SK-N-MC (cell line): ENCODE measurements around the gene C16orf96.

Experiments
- DNase-seq: peaks from one replicate; pipeline ENCODE4 v3.0.0-alpha.2; 2011; ENCODE audit warnings: low read depth, low spot score
- H3K27ac ChIP-seq: fragments of 200-600 bp; sonication (generic); 2 replicates; pipeline ENCODE4 v1.5.1; 2016; ENCODE audit warnings: mixed run types
- H3K36me3 ChIP-seq: fragments of 200-600 bp; sonication (generic); 2 replicates; pipeline ENCODE4 v1.6.1; 2017; ENCODE audit warnings: antibody characterized with exemption, low read length, mixed read lengths; ENCODE audit not compliant: insufficient read depth
- H3K4me3 ChIP-seq: fragments of 200-600 bp; sonication (generic); 2 replicates; pipeline ENCODE4 v1.5.1; 2016
- H3K9ac ChIP-seq: fragments of 200-600 bp; sonication (generic); 2 replicates; pipeline ENCODE4 v1.8.0; 2017; ENCODE audit warnings: mixed run types, mixed read lengths; ENCODE audit not compliant: insufficient read length
- H3K9me3 ChIP-seq: fragments of 200-600 bp; sonication (generic); 2 replicates; pipeline ENCODE4 v1.6.1; 2017; ENCODE audit warnings: low read depth, mild to moderate bottlenecking, antibody characterized with exemption, low read length, moderate library complexity, mixed read lengths
- EZH2 ChIP-seq: fragments of 200-600 bp; sonication (generic); IDR thresholded peaks from one replicate; pipeline ENCODE4 v1.6.1; 2017; ENCODE audit warnings: antibody characterized with exemption
- FOXP2 ChIP-seq: optimal IDR thresholded peaks from 2 replicates; pipeline ENCODE3; 2011; ENCODE audit warnings: mild to moderate bottlenecking, moderate library complexity; ENCODE audit not compliant: insufficient read depth; ENCODE audit errors: extremely low read length, control extremely low read depth
- POLR2AphosphoS5 ChIP-seq: IDR thresholded peaks from 2 replicates; pipeline ENCODE4 v1.6.1; 2012; ENCODE audit warnings: mild to moderate bottlenecking, low read depth, low read length, borderline replicate concordance

The C16orf96 gene

DNA sequence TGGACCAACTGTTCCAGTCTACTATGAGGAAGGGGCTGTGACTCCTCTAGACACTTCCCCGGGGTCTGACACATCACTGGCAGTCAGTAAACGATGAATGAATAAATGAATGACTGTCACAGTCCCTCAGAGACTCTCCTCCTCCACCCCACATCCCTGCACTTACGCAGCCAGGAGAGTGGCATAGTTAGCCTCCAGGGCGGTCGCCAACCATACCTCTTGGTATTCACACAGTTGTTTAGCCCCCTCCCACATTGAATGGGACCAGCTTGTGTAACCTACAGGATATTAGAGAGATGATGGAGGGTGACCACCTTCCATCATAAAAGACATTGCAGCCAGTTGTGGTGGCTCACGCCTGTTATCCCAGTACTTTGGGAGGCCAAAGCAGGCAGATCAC, 32.8 kb downstream of the C16orf96 start:
- TF ChIP-seq POLR2AphosphoS5 = no peak
- TF ChIP-seq FOXP2 = no peak
- no peak for TF ChIP-seq EZH2
- no peak for DNase-seq
- H3K27ac ChIP-seq = no peak overlapping the region
- H3K36me3 ChIP-seq = no peaks in the 10 kb centered on the region
- H3K9me3 ChIP-seq = no peaks in the 10 kb centered on the region
- no peak overlapping the region for H3K9ac ChIP-seq
- H3K4me3 ChIP-seq = no peak overlapping the region

DNA sequence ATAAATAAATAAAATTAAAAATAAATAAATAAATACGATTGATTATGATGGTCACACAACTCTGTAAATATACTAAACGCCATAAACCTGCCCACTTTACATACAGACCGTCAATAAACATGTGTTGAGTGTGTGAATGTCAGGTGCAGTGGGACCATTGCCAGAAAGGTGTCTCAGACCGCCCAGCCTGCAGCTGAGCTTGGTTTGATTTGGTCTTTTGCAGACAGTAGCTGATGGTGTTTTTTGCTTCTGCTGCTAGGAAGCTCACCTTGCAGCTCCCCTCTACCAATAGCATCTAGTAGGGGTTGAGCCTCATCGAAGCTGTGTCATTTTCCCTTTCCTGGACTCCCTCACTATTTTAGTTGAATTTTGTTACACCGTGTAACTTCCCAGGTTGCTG, 35.1 kb downstream of the C16orf96 start:
- DNase-seq = no peak
- no peak overlapping the region for H3K27ac ChIP-seq
- H3K9ac ChIP-seq = no peak overlapping the region
- H3K9me3 ChIP-seq = no peaks in the 10 kb centered on the region
- H3K36me3 ChIP-seq = no peaks in the 10 kb centered on the region
- TF ChIP-seq EZH2 = no peak
- no peak for TF ChIP-seq FOXP2
- TF ChIP-seq POLR2AphosphoS5 = no peak
- H3K4me3 ChIP-seq = no peak overlapping the region

DNA sequence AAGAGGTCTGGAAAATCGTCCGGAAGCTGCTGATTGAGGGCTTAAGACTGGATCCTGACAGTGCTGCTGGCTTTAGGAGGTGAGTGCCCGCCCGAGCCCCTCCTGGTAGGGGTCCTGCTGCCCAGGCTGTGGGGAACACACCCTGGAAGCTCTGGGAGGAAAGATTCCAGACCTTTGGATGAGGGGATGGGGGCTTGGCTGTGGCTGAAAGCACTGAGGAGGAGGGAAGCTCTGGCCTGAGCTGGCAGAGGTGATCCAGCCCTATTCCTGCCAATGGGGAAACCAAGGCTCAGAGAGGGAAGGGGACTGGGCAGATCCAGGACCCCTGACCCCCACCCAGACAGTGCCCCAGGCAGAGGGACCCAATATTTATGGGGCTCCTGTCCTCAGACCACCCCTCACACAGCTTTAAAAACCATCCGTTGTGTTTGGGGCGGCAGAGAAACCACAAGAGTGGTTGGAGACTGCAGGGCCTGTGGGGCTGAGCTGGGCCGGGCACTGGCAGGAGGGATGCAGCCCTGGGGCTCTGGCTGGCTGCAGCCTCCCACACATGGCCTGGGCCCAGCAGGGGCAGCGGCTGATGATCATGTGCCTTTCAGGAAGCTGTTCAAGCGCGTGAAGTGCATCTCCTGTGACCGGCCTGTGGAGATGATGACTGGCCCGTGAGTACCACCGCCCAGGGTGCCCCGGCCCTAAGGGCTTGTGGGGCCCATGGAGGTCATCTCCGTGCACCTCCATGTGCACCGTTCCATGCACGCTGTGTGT, 35.7 kb downstream of the C16orf96 start:
- no peaks in the 10 kb centered on the region for H3K36me3 ChIP-seq
- H3K27ac ChIP-seq = no peak overlapping the region
- no peak for DNase-seq
- H3K9ac ChIP-seq = no peak overlapping the region
- no peak for TF ChIP-seq FOXP2
- no peak for TF ChIP-seq EZH2
- TF ChIP-seq POLR2AphosphoS5 = no peak
- H3K9me3 ChIP-seq = no peaks in the 10 kb centered on the region
- no peak overlapping the region for H3K4me3 ChIP-seq

DNA sequence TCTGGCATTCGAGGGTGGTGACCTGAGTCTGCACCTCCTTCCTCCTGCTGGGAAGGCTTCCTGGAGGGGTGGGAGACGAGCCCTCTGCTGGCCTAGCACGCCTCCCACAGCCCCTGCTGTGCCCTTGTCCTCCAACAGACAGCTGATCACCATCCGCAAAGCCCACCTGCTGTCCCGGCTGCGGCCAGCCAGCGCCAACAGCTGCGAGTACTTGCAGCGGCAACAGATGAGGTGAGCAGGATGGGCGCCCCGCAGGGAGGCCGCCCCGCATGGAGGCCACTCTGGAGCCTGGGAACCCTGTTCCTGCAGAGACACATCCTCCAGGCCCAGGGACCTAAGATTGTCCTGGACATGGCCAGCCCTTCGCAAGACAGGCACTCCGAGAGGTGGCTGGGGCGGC, 36.9 kb downstream of the C16orf96 start:
- no peak overlapping the region for H3K9ac ChIP-seq
- H3K9me3 ChIP-seq = no peaks in the 10 kb centered on the region
- no peak overlapping the region for H3K27ac ChIP-seq
- TF ChIP-seq FOXP2 (no peak), EZH2 (no peak), POLR2AphosphoS5 (no peak)
- no peak for DNase-seq
- H3K36me3 ChIP-seq = no peaks in the 10 kb centered on the region
- H3K4me3 ChIP-seq = no peak overlapping the region

DNA sequence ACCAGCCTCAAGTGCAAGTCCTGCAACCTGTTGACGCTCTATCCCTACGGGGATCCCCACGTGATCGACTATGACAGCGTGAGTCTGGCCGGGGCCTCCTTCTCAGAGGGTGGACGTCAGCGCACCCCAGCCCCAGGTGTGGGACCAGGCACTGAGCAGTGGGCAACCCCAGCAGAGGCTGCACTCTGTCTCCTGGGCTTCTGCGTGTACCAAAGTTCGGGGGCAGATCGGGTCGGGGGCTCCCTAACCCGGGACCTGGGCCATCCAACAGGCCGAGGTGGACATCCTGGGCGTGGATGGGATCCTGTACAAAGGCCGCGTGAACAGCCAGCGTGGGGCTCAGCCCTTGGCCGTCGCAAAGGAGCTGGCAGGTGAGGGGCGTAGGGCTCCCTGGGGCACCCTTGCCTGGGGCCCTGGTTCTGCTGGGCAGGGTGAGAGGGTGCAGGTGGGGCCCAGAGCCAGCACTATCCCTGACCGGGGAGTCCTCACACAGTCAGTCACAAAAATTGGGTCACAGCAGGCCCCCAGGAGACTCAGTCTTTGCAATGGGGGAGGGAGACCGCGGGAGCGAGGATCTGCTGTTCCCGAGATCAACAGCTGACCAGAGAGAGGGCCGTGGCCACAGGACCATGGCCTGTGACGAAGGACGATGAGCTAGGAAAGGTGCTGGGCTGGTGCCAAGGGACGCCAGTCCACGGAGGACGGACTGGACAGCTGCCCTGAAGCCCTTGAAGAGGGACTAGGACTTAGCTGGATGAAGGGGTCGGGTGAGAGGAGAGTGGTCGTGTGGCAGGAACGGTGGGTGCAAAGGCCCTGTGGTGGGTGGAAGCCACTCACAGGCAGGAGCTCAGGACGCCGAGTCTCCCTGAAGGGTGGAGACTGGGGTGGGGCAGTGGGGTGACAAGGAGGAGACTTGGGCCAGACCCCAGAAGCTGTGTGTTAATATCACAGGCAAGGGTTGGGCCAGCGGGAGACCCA, 38.6 kb downstream of the C16orf96 start:
- Histone ChIP-seq H3K4me3 (no peak overlapping the region), H3K36me3 (no peaks in the 10 kb centered on the region), H3K9ac (no peak overlapping the region), H3K27ac (no peak overlapping the region), H3K9me3 (no peaks in the 10 kb centered on the region)
- TF ChIP-seq FOXP2 (no peak), POLR2AphosphoS5 (no peak), EZH2 (no peak)
- DNase-seq = no peak

DNA sequence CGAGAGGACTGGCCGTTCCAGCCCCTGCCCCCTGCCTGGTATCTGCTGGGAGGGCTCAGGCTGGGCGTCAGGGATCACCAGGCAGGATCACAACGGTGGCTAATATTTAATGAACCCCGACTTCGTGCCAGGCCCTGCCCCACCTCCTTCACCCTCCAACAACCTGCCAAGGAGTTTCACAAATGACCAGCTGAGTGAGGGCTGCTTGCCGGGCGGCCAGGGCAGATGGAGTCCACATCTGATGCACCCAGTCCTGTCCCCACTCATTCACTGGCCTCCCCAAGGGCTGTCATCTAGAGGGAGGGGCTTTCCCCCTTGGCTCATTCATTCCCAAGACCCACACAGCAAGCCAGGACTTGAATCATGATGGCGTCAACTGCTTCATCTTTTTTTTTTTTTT, 41.0 kb downstream of the C16orf96 start:
- TF ChIP-seq POLR2AphosphoS5 = no peak
- TF ChIP-seq FOXP2 = no peak
- TF ChIP-seq EZH2 = no peak
- H3K36me3 ChIP-seq = no peaks in the 10 kb centered on the region
- H3K4me3 ChIP-seq = no peak overlapping the region
- H3K9me3 ChIP-seq = no peaks in the 10 kb centered on the region
- no peak for DNase-seq
- H3K9ac ChIP-seq = no peak overlapping the region
- no peak overlapping the region for H3K27ac ChIP-seq

DNA sequence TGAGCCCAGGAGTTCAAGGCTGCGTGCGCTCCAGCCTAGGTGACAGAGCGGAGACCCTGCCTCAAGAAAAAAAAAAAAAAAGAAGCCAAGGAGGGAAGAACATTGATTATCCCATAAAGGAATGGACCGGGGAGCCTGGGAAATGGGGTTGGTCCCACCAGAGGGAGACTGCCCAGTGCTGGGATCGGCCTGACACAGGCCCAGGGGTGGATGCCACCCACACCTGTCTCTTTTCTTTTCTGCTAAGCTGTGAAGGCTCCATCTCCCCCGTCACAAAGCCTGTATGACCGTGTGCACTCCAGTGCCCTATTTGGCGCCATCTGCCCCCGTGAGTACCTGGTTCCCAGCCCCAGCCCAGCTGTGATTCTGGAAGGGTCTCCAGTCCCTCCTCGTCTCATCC, 42.9 kb downstream of the C16orf96 start:
- TF ChIP-seq FOXP2 (no peak), POLR2AphosphoS5 (no peak), EZH2 (no peak)

DNA sequence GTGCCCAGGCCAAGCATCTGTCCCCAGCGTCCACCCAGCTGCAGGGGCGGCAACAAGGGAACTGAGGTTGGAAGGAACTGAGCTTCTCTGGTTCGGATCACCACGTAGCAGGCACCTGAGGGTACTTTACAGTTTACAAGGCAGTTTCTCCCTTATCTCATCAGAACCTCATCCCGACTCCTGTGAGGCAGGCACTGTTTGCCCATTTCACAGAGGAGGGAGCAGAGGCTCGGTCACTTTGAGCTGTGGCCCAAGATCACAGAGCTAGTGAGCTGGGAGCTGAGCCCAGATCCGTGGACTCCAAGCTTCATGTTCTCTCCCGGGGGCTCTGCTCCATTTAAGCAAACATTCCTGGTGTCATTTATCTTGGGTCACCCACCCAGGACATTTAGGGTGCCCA, 43.4 kb downstream of the C16orf96 start:
- TF ChIP-seq POLR2AphosphoS5 (no peak), FOXP2 (no peak), EZH2 (no peak)
- Histone ChIP-seq H3K9me3 (no peaks in the 10 kb centered on the region), H3K4me3 (no peak overlapping the region), H3K9ac (no peak overlapping the region), H3K27ac (no peak overlapping the region), H3K36me3 (no peaks in the 10 kb centered on the region)
- no peak for DNase-seq

More for the DNA sequence above, 42.9 kb downstream of the C16orf96 start:
- H3K9me3 ChIP-seq = no peaks in the 10 kb centered on the region
- no peak for DNase-seq
- no peaks in the 10 kb centered on the region for H3K36me3 ChIP-seq
- no peak overlapping the region for H3K4me3 ChIP-seq
- H3K27ac ChIP-seq = no peak overlapping the region
- H3K9ac ChIP-seq = no peak overlapping the region
